ENCODE data around the gene ENO1. TPM values are rescaled to one million over a fixed set of nuclear protein-coding genes. Genes with fewer than 3 reads are reported as not detected.
A peak's percentile ranks its signal among the peaks of the same experiment; 100 is the strongest.
"Not testable (repeated sequence)": the region's sequence is repeated elsewhere in the genome, so short reads cannot be mapped to it uniquely, and the experiment has no call there.

The ENO1 gene
- polyA plus RNA-seq, 3 donors: 251 to 789 (median 297) TPM

DNA sequence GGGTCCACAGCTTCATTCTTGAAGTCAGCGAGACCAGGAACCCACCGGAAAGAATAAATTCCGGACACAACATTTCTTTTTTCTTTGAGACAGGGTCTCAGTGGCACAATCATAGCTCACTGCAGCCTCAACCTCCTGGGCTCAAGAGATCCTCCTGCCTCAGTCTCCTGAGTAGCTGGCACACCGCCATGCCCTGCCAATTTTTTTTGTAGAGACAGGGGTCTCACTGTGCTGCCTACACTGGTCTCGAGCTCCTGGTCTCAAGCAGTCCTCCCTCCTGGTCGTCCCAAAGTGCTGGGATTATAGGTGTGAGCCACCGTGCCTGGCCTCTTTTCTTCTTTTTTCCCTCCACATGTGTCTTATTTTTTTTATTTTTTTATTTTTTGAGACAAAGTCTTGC, 20.6 kb upstream of the ENO1 start:
- H3K27ac ChIP-seq (ENCODE audit: low read depth, low read length): no peak overlapping the region
- WGBS, 3 donors: 93 to 94% (median 94%) methylated on average over 7 of the region's 7 CpGs

DNA sequence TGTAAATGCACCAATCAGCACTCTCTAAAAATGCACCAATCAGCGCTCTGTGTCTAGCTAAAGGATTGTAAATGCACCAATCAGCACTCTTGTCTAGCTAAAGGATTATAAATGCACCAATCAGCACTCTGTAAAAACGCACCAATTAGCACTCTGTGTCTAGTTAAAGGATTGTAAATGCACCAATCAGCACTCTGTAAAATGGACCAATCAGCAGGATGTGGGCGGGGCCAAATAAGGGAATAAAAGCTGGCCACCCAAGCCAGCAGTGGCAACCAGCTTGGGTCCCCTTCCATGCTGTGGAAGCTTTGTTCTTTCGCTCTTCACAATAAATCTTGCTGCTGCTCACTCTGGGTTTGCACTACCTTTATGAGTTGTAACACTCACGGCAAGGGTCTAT, 19.9 kb upstream of the ENO1 start:
- not testable (repeated sequence) for H3K27ac ChIP-seq (ENCODE audit: low read depth, low read length)
- WGBS, 3 donors: 86 to 97% (median 88%) methylated on average over 5 of the region's 5 CpGs

DNA sequence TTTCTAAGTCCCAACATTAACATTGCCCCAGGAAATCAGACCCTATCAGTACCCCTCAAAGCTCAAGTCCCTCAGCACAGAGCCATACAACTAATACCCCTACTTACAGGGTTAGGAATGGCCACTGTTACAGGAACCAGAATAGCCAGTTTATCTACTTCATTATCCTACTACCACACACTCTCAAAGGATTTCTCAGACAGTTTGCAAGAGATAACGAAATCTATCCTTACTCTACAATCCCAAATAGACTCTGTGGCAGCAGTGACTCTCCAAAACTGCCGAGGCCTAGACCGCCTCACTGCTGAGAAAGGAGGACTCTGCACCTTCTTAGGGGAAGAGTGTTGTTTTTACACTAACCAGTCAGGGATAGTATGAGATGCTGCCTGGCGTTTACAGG, 19.0 kb upstream of the ENO1 start:
- 80 to 83% (median 81%) methylated on average over 4 of the region's 4 CpGs for WGBS, 3 donors
- H3K27ac ChIP-seq (ENCODE audit: low read depth, low read length): not testable (repeated sequence)

DNA sequence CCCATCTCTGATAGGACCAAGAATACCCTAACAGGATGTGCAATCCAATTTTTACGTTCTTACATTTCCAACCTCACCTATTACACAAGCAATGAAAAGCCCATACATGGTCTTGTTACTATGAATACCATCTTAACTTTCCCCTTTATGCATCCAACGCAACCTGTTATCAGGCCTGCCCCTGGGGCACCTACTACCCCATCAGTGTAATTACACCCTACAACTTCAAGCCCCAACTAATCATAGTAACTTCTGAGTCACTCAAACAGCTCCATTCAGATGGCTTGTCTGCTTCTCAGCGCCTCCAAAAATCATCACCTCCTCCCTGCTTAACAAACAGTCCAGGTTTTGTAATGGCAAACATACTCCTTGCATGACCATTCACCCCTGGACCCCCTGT, 18.3 kb upstream of the ENO1 start:
- WGBS, 3 donors: 56 to 80% (median 61%) methylated on average over 3 of the region's 3 CpGs
- not testable (repeated sequence) for H3K27ac ChIP-seq (ENCODE audit: low read depth, low read length)

DNA sequence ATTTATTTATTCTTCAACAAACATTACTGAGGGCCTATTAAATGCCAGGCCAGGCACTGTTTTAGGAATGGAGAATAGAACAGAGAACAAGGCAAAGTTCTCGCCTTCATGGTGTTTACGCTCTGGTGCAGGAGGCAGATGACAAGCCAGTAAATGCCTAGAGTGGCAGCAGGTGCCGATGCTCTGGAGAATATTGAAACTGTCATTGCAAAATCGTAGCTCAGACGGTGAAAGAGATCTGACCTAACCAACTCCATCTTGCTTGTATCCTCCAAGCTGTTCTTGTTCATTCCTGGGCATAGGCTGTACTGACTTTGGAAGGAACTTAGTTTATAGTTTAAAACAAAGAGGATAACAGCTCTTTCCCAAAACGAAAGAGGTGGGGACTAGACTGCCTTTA, 13.5 kb upstream of the ENO1 start:
- WGBS, 3 donors: 75 to 81% (median 79%) methylated on average over 6 of the region's 6 CpGs
- H3K27ac ChIP-seq (ENCODE audit: low read depth, low read length): no peak overlapping the region

DNA sequence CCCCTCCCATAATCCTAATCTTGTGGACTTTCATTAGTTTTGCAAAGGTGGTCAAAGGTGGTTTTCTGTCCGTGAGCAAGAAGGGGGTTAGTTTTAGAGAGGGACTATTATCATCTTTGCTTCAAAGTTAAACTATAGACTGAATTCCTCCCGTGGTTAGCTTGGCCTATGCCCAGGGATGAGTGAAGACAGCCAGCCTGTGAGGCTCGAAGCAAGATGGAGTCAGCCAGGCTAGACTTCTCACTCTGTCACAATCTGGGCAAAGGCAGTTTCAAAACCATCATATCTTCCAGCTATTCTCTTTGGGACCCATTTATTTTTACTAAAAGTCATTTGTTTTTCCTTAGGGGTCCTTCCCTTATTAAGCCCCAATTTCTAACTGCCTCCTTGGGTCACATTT, 12.9 kb upstream of the ENO1 start:
- WGBS, 3 donors: 68 to 77% (median 69%) methylated on average over 3 of the region's 3 CpGs
- H3K27ac ChIP-seq (ENCODE audit: low read depth, low read length): no peak overlapping the region

DNA sequence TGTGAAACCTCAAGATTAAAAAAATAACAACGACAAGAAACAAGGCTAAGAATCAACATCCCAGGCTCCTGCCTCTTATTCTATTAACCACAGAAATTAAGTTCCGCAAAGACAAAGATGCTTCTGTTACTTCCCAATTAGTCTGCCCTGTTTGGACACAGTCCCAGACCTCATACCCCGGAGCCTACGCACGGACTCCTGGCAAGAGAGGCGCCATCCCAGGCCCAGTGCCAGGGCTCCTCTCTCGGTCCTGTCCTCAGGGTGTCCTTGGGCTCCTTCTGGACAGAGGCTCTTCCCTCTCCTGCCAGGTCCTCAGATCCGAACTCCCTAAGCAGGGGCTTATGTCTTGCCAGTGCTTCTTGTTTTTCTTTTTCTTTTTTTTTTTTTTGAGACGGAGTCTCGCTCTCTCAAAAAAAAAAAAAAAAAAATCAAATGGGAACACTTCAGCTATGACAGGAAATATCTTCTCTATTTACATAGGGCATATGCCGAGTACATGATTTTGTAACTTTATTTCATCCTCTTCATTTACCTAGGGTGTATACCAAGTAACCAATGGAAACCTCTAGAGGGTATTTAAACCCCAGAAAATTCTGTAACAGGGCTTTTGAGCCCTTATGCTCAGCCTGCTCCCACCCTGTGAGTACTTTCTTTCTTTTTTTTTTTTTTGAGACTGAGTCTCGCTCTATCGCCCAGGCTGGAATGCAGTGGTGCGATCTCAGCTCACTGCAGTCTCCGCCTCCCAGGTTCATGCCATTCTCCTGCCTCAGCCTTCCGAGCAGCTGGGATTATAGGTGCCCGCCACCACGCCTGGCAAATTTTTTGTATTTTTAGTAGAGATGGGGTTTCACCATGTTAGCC, 11.7 kb upstream of the ENO1 start:
- no peak overlapping the region for H3K27ac ChIP-seq (ENCODE audit: low read depth, low read length)
- 32 to 38% (median 33%) methylated on average over 17 to 18 of the region's 18 CpGs for WGBS, 3 donors

DNA sequence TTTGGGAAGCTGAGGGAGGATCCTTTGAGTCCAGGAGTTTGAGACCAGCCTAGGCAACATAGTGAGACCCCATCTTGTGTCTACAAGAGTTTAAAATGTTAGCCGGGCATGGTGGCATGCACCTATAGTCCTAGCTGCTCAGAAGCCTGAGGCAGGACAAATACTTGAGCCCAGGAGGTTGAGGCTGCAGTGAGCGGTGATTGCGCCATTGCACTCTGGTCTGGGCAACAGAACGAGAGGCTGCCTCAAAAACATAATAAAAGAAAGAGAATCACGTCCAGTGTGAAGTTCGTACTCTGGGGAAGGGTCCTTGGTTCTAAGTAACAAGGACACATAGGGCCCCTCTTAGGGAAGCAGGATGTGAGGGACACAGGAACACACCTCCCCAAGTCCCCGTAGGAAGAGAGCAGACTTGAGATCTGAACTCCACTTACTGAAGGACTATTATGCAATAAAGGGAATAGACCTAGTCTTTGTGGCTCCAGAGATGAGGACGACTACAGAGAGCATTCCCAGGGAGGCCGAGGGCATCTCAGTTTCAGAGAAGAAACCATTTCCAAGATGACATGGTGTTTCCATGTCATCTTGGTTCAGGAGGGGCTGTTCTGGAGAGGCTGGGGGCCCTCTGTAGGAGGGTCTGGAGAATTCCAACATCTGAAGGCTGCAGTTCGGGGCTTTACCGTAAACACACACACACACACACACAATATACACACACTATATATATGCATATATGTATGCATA, 10.8 kb upstream of the ENO1 start:
- 56 to 75% (median 56%) methylated on average over 11 of the region's 11 CpGs for WGBS, 3 donors
- no peak overlapping the region for H3K27ac ChIP-seq (ENCODE audit: low read depth, low read length)

DNA sequence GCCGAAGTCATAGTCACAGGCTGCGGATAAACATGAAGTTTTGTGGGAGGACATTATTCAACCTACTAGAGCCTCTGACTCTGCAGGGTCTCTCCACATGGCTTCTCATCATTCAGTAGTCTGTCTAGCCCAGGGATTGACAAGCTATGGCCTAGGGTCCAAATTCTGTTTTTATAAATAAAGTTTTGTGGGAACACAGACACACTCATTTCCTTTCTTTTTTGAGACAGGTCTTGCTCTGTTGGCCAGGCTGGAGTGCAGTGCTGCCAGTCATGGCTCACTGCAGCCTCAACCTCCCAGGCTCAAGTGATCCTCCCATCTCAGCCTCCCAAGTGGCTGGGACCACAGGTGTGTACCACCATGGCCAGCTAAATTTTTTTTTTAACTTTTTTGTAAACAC, 8.1 kb upstream of the ENO1 start:
- H3K27ac ChIP-seq (ENCODE audit: low read depth, low read length): no peak overlapping the region
- 98% methylated on average over 2 of the region's 2 CpGs for WGBS, 3 donors

DNA sequence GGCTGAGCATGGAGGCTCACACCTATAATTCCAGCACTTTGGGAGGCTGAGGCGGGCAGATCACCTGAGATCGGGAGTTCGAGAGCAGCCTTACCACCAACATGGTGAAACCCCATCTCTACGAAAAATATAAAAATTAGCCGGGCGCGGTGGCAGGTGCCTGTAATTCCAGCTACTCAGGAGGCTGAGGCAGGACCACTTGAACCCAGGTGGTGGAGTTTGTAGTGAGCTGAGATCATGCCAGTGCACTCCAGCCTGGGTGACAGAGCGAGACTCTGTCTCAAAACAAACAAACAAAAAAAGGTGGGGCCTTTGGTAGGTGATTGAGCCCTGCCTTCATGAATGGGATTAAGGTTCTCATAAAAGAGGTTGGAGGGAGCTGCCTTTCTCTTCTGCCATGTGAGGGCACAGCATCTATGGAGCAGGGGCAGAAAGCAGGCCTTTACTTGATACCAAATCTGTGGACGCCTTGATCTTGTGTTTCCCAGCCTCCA, 7.6 kb upstream of the ENO1 start:
- 91 to 98% (median 95%) methylated on average over 9 of the region's 9 CpGs for WGBS, 3 donors

DNA sequence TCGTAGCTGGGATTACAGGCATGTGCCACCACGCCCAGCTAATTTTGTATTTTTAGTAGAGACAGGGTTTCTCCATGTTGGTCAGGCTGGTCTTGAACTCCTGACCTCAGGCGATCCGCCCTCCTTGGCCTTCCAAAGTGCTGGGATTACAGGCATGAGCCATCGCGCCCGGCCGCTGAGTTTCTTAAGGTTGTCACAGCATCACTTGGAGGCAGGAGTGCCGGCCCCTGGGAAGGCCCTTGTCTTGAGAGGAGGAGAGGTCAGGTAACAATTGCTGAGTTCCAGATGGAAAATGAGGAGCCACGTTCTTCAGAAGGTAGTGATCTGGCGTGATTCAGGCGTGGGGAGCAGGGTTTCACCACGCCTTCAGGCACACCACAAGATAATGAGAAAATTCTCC, 5.6 kb upstream of the ENO1 start:
- H3K27ac ChIP-seq (ENCODE audit: low read depth, low read length): not testable (repeated sequence)
- 91 to 92% (median 92%) methylated on average over 13 of the region's 13 CpGs for WGBS, 3 donors

More for the DNA sequence above, 7.6 kb upstream of the ENO1 start:
- H3K27ac ChIP-seq (ENCODE audit: low read depth, low read length): not testable (repeated sequence)

DNA sequence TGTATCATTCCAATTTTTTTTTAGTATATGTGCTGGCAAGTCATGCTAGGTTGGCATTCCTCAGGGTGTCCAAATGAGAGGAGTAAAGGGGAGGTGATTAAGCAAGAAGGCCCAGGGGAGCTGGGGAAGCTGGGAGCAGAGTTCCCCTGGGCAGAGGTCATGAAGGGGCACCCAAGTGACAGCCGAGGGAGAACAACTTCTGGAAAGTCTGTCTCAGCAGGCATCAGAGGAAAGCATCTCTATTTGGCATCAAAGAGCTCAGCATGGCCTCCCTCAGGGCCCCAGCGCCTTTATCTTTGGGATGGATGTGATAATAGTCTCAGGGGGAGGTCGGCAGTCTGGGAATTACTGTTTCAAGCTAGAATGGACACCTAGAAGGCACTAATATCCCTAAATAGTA, 5.0 kb upstream of the ENO1 start:
- H3K27ac ChIP-seq (ENCODE audit: low read depth, low read length): no peak overlapping the region

DNA sequence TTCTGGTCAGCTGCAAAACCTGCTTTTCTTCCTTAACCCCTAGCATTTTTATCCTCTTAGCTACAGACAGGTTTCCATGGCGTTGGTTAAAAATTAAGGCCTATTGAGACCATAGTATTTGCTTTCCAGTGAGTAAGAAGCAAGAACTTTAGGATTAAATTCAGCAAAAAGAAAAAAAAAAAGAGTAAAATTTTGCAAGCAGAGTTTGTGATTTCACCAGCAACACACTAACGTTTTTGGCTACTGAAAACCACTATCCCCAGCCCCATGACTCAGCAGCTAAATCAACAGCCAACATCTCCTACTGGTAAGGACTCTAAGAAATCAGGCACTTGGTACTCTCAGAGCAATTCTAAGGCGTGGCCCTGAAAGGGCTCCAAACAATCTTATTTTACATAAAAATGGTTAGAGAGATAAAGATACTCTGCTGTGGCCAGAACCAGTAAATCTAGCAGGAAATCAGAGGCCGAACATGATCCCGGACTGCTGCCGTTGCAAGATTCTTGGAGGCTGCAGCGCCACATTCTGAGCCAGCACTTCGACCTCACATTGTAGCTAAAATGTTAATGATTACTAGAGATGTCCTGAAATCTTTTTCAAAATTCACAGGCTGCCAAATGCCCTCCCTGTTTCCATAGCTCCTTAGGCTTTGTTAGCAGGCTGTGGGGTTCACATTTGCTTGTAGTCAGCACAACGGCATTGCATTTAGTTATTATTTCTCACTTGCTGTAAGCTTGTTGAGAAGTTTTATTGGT, 1.6 kb upstream of the ENO1 start:
- H3K27ac ChIP-seq (ENCODE audit: low read depth, low read length): peak overlapping the region; percentile 1
- WGBS, 3 donors: 15 to 30% (median 28%) methylated on average over 9 of the region's 9 CpGs

More for the DNA sequence above, 5.0 kb upstream of the ENO1 start:
- WGBS, 3 donors: 47 to 56% (median 47%) methylated on average over 3 of the region's 3 CpGs

DNA sequence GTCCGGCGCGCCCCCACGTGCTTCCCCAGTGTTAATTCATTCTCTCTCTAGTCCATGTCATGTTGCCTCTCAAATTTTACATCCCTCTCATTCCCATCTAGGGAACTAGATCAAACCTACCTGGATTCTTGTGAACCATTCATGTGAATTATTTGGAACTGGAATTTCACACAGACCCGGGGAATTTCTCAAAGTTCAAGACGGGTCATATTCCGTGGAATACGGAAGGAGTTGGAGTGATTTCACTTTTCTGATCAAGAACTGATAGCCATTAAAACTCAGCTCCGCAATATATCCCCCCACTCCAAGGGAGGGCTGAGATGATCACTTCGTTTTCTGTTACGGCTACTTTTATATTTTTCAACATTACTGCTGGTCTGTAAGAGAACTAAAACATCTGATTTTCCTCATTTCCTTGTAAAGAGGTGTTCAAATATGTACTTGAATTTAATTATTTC, 1.0 kb upstream of the ENO1 start:
- peak overlapping the region; percentile 21 for H3K27ac ChIP-seq (ENCODE audit: low read depth, low read length)
- 19 to 28% (median 20%) methylated on average over 11 of the region's 11 CpGs for WGBS, 3 donors

DNA sequence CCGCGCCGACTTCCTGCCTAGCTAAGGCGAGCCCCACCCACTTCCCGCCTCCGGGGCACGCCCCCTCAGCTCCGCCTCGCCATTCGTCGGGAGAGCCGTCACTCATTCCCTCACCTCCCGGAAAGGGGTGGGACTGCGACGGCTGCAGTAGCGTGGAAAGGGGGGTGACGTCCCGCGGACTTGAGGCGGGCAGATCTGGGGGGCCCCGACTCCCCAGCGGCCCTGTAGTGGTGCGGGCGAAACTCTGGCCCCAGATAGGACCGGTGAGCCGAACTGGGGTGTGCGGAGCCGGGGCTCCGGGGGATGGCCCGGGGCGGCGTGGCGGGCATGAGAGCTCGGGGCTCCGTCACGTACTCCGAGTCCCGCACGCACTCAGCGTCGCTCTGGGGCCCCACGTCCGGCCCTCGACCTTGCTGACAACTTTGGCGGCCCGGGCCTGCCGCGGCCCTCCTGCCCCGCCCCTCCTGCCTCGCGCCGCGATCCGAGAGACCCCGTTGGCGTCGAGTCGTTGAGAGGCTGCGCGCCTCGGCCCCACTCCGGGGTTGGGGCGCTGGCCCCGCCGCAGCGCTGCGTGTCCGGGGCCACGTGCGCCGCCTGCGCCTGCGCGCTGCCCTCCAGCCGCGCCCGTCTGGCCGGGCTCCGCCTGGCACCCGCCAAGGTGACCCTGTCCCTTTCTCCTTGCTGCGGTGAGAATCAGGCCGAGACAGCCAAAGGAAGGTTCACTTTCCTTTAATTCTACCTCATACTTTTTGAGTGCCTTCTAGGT, 395 bp upstream of the ENO1 start:
- peak overlapping the region; percentile 66 for H3K27ac ChIP-seq (ENCODE audit: low read depth, low read length)
- 0 to 1% (median 0%) methylated on average over 61 to 82 of the region's 82 CpGs for WGBS, 3 donors

DNA sequence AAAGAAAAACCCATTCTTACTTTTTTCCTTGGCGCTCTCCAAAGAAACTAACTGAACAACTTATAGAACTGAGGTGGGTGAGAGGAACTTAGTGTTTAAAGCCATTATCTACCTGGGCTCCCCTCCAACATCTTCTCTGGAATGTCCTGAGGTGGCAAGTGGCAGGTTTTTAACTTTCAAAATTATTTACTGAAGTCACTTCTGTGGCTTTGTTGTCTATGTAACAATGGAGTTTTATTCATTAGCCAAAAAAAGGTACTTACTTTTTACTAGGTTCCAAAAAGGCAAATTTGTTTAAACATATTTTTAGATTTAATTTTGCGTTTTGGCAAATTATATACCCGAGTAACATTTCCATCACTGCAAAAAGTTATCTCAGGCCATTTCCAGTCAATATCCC, 2.4 kb downstream of the ENO1 start:
- 66 to 77% (median 70%) methylated on average over 3 of the region's 3 CpGs for WGBS, 3 donors
- no peak overlapping the region for H3K27ac ChIP-seq (ENCODE audit: low read depth, low read length)

DNA sequence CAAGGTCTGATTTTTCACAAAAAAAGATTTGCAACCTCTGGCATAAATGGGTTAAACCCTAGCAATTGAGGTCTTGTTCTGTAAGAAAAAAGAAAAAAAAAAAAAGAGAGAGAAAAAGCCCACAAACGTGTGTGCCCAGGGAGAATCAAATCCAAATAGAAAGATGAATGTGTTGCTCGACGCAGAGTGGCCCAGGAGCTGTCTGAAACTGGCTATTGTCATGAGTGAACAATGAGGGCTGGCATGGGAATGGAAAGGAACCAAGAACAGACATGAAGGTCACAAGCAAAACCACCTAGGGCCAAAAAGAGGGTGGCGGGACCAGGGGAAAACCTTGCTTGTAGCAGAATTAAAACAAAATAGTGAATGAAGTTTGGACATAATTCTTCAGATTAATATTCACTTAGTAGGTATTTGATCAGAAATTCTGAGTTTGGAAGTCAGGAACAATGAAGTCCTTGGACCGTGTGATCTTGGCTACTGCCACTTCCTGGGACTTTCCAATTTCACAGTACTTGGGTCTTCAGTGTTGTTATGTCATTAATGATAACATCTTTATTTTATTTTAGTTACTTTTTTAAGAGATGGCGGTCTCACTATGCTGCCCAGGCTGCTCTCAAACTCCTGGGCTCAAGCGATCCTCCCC, 3.1 kb downstream of the ENO1 start:
- H3K27ac ChIP-seq (ENCODE audit: low read depth, low read length): no peak overlapping the region
- 42 to 54% (median 48%) methylated on average over 7 of the region's 7 CpGs for WGBS, 3 donors
